ENCODE measurements around the gene TRIM3.
"Not testable (repeated sequence)": the region's sequence is repeated elsewhere in the genome, so short reads cannot be mapped to it uniquely, and the experiment has no call there.

TRIM3 gene

DNA sequence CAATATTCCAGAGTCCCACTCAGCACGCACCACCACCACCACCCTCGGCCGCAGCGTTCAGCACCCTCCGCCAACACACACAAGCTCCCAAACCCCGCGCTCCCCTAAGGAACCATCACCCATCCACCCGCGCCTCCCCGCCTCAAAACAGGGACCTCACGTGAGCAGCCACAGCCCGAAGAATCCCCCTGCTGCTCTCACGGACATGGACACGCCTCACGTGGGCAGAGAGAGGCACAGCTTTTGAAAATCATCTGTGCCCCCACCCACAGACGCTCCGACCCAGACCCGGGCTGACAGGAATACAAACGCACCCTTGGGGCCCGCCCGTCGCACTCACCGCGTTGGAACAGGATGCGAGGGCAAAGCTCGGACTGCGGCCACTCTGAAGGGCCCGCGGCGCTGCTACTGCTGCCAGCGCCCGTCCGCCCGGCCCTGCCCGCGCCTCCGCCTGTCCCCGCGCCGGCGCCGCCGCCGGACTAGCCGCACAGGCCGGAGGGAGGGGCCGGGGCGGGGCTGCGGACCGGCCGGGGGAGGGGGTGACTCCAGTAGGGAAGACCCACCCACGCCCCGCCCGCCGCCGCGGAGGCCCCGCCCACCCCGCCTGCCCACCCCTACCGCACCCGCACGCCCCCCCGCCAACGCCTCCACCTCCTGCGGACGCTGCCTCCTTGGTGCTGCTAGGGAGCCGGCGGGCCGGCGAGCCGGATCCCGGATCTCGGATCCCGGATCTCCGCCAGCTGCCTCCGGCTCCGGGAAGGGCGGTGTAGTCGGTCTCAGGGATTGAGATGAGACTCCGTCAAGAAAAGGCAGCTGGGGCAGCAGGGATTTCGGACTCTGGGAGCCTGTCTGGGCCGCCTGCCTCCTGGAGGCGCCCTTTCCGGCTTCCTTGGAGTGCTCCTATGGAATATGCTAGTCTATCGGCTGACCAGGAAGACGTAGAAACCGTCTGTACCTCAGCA is at the start of gene TRIM3:
TRIM3 (minus strand) TSS at position 491 of the 962 bp plus-strand sequence. CDS start 8,246 bp downstream, outside the sequence.
- DNase-seq, result peak; percentile 68 to 73

DNA sequence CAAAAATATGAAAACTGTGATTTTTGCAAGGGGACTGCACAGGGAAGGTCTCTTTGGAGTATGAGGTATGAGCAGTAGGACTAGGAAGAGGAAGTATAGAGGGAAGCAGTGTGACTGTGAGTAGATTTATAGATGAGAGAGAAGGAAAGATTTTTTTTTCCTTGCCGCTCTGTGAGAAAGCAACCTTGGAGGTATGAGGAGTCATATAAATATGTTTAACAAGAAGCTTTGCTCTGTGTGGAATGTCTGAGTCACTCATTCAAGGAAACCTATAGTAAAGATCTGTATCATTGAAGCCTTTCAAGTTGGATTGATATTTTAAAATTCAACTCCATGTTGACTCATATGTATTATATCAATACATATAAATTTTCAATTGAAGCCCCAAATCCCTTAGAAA is 49.5 kb upstream of the TRIM3 start:
- no peak for DNase-seq

GRCh38 chr11:6521946-6522345 is 48.2 kb upstream of the TRIM3 start:
- DNase-seq, result not testable (repeated sequence)

- no peak for DNase-seq
Observed at GRCh38 chr11:6520265-6520664, 46.5 kb upstream of the TRIM3 start.

DNA sequence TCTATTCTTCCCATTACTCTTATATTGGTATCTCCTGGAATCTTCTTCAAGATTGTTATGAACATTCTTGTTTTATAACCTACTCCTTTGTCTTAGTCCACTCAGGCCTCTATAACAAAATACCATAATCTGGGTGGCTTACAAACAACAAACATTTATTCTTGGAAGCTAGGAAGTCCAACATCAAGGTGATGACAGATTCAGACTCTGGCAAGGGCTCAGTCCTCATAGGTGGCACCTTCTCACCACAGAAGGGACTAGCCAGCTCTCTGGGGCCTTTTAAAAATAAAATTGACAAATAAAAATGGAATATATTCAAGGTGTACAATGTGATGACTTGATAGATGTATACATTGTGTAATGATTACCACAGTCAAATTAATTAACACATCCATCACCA is 43.1 kb upstream of the TRIM3 start:
- no peak for DNase-seq

- DNase-seq, result no peak
Observed at GRCh38 chr11:6505577-6506240, 32.0 kb upstream of the TRIM3 start.

GRCh38 chr11:6504166-6504565 is 30.4 kb upstream of the TRIM3 start:
- DNase-seq, result no peak

- DNase-seq, result no peak
Observed at GRCh38 chr11:6502382-6502781, 28.6 kb upstream of the TRIM3 start.

DNA sequence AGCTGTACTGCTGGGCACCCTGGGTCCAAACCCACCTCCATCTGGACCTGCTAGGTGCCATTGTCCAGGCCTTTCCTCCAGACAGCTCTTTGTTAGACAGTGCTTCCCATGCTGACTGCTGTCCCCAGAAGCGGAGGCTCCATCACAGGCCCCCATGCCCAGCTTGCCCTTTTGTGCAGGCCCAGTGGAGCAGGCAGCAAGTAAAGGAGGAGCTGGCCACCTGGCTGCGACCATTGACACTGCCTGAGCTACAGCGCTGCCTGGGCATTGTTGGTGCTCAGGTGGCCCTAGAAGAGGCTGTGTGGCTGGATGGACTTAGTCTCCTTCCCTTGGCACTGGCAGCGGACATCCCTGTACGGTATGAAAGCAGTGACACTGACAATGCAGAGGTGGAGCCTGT is 24.8 kb upstream of the TRIM3 start:
- DNase-seq, result no peak

- DNase-seq, result no peak
Observed at GRCh38 chr11:6498121-6498520, 24.4 kb upstream of the TRIM3 start.

GRCh38 chr11:6497069-6497839 is 23.5 kb upstream of the TRIM3 start, which contains the start of gene DNHD1:
DNHD1 (plus strand) TSS chr11:6497280; CDS start chr11:6498216, 936 bp downstream.
- DNase-seq, result no peak

DNA sequence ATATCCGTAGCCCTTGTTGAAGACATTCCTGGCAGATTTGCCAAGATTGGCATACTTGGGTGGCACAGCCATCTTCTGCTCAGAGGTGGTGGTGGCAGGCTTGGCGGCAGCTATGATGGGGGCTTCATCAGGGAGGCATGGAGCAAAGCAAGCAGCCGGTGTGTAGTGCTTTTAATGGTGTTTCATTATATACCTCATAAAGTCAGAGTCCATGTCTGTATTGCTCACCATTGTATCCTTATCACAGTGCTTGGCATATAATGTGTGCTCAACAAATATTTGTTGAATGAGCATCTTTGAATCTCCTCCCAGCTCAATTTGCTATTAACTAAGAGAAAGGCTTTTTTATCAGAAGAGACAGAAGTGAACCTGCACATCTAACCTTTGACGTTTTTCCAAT is 15.6 kb upstream of the TRIM3 start:
- no peak for DNase-seq

DNA sequence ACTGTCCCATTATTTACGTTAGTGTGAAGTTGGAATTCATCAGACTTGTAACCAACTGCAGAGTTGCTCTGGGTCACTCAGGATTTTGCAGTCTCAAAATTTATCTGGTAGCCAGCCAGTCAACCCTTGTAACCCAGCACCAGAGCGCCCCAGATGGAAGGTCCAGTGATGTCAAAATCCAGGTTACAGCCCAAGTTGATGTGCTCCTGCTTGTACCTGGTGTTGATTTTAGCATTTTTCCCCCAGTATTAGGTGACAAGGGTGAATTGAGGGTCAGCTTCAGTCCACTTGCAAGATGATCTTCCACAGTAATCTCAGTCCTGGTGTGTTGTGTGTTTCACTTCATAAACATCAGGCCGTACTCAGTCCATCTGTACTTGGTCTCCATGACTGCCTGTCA is 15.1 kb upstream of the TRIM3 start:
- DNase-seq, result no peak

DNA sequence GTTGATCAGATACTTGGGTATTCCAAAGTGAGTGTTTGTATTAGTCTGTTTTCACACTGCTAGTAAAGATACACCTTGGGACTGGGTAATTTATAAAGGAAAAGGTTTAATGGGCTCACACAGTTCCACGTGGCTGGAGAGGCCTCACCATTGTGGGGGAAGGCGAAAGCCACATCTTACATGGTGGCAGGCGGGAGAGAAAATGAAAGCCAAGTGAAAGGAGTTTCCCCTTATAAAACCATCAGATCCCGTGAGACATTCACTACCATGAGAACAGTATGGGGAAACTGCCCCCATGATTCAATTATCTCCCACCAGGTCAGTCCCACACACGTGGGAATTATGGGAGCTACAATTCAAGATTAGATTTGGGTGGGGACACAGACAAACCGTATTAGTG is 14.6 kb upstream of the TRIM3 start:
- DNase-seq, result no peak

DNA sequence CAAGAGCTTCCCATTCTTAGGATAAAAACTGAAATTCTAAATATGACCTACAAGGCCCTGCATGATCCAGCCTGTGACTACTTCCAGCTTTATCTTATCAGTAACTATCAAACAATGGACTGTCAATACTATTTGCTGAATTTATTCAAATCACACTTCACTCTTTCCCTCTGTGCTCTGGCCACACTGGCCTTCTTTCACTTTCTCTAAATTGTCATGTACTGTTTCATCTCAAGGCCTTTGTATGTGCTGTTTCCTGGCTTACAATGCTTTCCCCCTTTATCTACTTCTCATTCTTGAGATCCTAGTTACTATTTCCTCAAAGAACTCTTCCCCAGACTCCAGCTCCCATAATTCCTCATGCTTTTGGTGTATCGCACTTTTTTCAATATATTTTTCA is 13.2 kb upstream of the TRIM3 start:
- no peak for DNase-seq

- no peak for DNase-seq
Observed at GRCh38 chr11:6486256-6486655, 12.5 kb upstream of the TRIM3 start.

- DNase-seq, result no peak
Observed at GRCh38 chr11:6485661-6486060, 11.9 kb upstream of the TRIM3 start.

DNA sequence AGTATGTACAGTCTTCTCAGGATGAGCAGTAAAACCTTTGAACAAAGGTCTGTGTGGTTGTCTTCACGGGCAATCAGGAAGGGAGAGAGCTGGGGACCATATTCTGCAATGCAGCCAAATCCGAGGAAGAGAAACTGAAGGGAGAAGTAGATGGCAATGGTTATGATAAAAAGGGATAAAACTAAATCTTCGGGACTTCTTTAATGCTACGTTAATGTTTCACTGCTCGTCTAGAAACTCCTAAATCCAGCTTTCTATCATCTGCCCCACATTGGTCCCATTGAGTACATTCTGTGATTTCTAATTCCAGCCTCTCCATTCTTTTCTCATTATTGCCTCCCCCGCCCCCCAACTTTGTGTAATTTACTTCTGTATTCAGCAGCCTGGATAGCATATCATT is 9.3 kb upstream of the TRIM3 start:
- no peak for DNase-seq

- no peak for DNase-seq
Observed at GRCh38 chr11:6482441-6482840, 8.7 kb upstream of the TRIM3 start.

- no peak for DNase-seq
Observed at GRCh38 chr11:6481924-6482275, 8.2 kb upstream of the TRIM3 start.

DNA sequence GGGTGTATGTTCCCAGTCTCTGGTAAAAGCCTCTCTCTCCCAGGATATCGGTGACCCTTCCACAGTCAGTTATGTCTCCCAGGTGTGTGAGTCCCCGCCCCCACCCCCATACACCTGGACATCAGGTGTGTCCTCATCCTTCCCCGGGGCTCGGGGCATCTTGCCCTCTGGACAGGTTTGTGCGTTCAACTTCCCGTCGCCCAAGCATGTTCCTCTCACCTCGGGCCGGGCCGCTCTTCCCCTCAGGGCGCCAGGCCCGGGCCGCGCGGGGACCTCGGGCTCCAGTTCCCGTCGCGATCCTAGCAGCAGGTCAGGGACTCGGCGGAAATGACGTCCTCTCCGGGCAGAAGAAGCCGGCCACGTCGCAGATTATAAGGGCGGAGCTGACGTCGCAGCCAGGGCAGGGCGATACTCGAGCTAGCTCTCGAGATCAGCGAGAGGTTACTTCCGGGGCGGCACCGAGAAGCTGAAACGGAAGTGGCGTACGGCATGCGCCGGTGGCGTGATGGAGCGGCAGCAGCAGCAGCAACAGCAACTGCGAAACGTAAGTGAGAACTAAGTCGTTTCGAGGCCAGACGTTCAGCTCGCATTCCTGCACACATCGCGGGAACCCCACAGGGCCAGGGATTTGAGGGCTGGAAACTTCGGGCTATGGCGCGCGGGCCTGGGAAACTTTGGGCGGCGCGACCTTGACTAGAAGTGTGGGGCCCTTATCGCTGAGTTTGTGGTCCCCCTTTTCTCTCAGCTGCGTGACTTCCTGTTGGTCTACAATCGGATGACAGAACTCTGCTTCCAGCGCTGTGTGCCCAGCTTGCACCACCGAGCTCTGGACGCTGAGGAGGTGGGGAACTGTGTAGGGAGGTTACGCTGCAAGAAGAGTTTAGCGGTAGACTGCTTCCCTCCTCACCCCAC is 7.5 kb upstream of the TRIM3 start, which contains the start of the genes ARFIP2 and TIMM10B:
ARFIP2 (minus strand) TSS at position 320 of the 912 bp plus-strand sequence. CDS start 910 bp downstream, outside the sequence.
TIMM10B (plus strand) TSS at position 490 of the 912 bp plus-strand sequence; CDS start at position 506, 16 bp downstream.
- peak; percentile 93 to 97 for DNase-seq

All from stimulated activated CD4-positive, alpha-beta T cell treated with anti-CD3 and anti-CD28 coated beads, Interleukin-4, amount 100 ng/mL, for 4 hours (primary cell).